ENCODE measurements around the gene NDUFA6.

GRCh38 chr22:42068291-42068690, 22.3 kb downstream of the NDUFA6 start:
- TF ChIP-seq SP1 (IDR thresholded peaks at IDR 0.05; ENCODE audit: low read depth, low read length) (no peak), IRF5 (IDR thresholded peaks at IDR 0.05; ENCODE audit: borderline replicate concordance) (no peak), CREM (IDR thresholded peaks at IDR 0.05; ENCODE audit: low read depth) (no peak), RCOR1 (conservative IDR thresholded peaks at IDR 0.05; ENCODE audit: low read depth, low read length) (no peak), ZZZ3 (IDR thresholded peaks at IDR 0.05; ENCODE audit: control insufficient read depth, insufficient read length, low read depth) (no peak), CHD1 (IDR thresholded peaks at IDR 0.05; ENCODE audit: low read depth, low read length) (no peak), GABPA (IDR thresholded peaks at IDR 0.05; ENCODE audit: low read depth) (no peak), ESRRA (IDR thresholded peaks at IDR 0.05; ENCODE audit: low read length) (no peak), RFX5 (IDR thresholded peaks at IDR 0.05; ENCODE audit: low read depth, low read length) (no peak), RBBP5 (conservative IDR thresholded peaks at IDR 0.05) (no peak), FOXM1 (IDR thresholded peaks at IDR 0.05; ENCODE audit: low read depth, low read length) (no peak), SMC3 (IDR thresholded peaks at IDR 0.05; ENCODE audit: borderline replicate concordance, low read length) (no peak), POLR2A (IDR thresholded peaks at IDR 0.05; ENCODE audit: low read depth, low read length) (no peak), POLR2AphosphoS2 (IDR thresholded peaks at IDR 0.05; ENCODE audit: low read depth, low read length) (no peak)

Measured in GM12878 (cell line).